Measurements from ENCODE around the gene LAPTM4A.
"Not testable (repeated sequence)": the region's sequence is repeated elsewhere in the genome, so short reads cannot be mapped to it uniquely, and the experiment has no call there.

Gene LAPTM4A

GRCh38 chr2:20051532-20052228 lies at the start of gene LAPTM4A:
Gene LAPTM4A, minus strand, starts transcription at chr2:20051628. Its CDS starts 108 bp downstream, at chr2:20051520.
- DNase-seq, result peak; percentile 98

- DNase-seq, result no peak
Observed at GRCh38 chr2:20100711-20101110, 49.3 kb upstream of the LAPTM4A start.

GRCh38 chr2:20099780-20100179 lies 48.4 kb upstream of the LAPTM4A start:
- DNase-seq, result no peak

GRCh38 chr2:20097889-20098714 lies 46.7 kb upstream of the LAPTM4A start:
- DNase-seq, result peak; percentile 39

- DNase-seq, result no peak
Observed at GRCh38 chr2:20095469-20095868, 44.0 kb upstream of the LAPTM4A start.

GRCh38 chr2:20094955-20095354 lies 43.5 kb upstream of the LAPTM4A start:
- no peak for DNase-seq

- no peak for DNase-seq
Observed at GRCh38 chr2:20094142-20094755, 42.8 kb upstream of the LAPTM4A start.

GRCh38 chr2:20093263-20094141 lies 42.1 kb upstream of the LAPTM4A start:
- DNase-seq, result no peak

- no peak for DNase-seq
Observed at GRCh38 chr2:20092901-20093235, 41.4 kb upstream of the LAPTM4A start.

- no peak for DNase-seq
Observed at GRCh38 chr2:20092226-20092900, 40.9 kb upstream of the LAPTM4A start.

- DNase-seq, result no peak
Observed at GRCh38 chr2:20091305-20091991, 40.0 kb upstream of the LAPTM4A start.

- no peak for DNase-seq
Observed at GRCh38 chr2:20089715-20090464, 38.5 kb upstream of the LAPTM4A start.

GRCh38 chr2:20085909-20086308 lies 34.5 kb upstream of the LAPTM4A start:
- DNase-seq, result not testable (repeated sequence)

- DNase-seq, result not testable (repeated sequence)
Observed at GRCh38 chr2:20082812-20083211, 31.4 kb upstream of the LAPTM4A start.

- no peak for DNase-seq
Observed at GRCh38 chr2:20081841-20082240, 30.4 kb upstream of the LAPTM4A start.

- no peak for DNase-seq
Observed at GRCh38 chr2:20080839-20081415, 29.5 kb upstream of the LAPTM4A start.

GRCh38 chr2:20080428-20080827 lies 29.0 kb upstream of the LAPTM4A start:
- no peak for DNase-seq

GRCh38 chr2:20079546-20080115 lies 28.2 kb upstream of the LAPTM4A start:
- DNase-seq, result no peak

GRCh38 chr2:20077411-20077940 lies 26.0 kb upstream of the LAPTM4A start:
- DNase-seq, result no peak

- no peak for DNase-seq
Observed at GRCh38 chr2:20076757-20077156, 25.3 kb upstream of the LAPTM4A start.
